Mesodermal cell (in vitro differentiated cells): Measurements from ENCODE around the gene DGKI.

Experiments
- H3K27ac ChIP-seq: 2 replicates; pipeline ENCODE4 v1.7.0; 2013; ENCODE audit warnings: mild to moderate bottlenecking, low read depth, low read length, moderate library complexity; ENCODE audit not compliant: severe bottlenecking
- H3K36me3 ChIP-seq: 2 replicates; pipeline ENCODE4 v1.7.1; 2013; ENCODE audit warnings: mild to moderate bottlenecking, low read length, moderate library complexity; ENCODE audit not compliant: control insufficient read depth, insufficient read depth
- H3K4me1 ChIP-seq: one replicate; pipeline ENCODE4 v1.7.1; 2013; ENCODE audit warnings: mild to moderate bottlenecking, low read length; ENCODE audit not compliant: insufficient read depth, control insufficient read depth, poor library complexity, severe bottlenecking
- H3K4me3 ChIP-seq: 2 replicates; pipeline ENCODE4 v1.7.0; 2013; ENCODE audit warnings: low read length, control low read depth, mild to moderate bottlenecking; ENCODE audit not compliant: insufficient read depth, poor library complexity, severe bottlenecking; ENCODE audit errors: extremely low read depth
- H3K9me3 ChIP-seq: 2 replicates; pipeline ENCODE4 v1.7.1; 2013; ENCODE audit warnings: mild to moderate bottlenecking, low read length, moderate library complexity; ENCODE audit not compliant: control insufficient read depth
- WGBS, 2 experiments: methylation state at CpG; one replicate each; pipeline ENCODE4 v1.1.5; 2013; ENCODE audit warnings: missing lambda C conversion rate in 2 of 2; ENCODE audit not compliant: insufficient coverage in 2 of 2; 5-methylcytosine and 5-hydroxymethylcytosine counted together

The DGKI gene

GRCh38 chr7:137670222-137671064 is 176.3 kb downstream of the DGKI start:
- Histone ChIP-seq H3K36me3 (no peaks in the 10 kb centered on the region), H3K9me3 (no peaks in the 10 kb centered on the region), H3K27ac (no peak overlapping the region), H3K4me3 (no peak overlapping the region), H3K4me1 (peaks cover 12% of the 10 kb centered on the region)
- 89 to 94% methylated on average over 5 to 7 of the region's 7 CpGs for WGBS, 2 experiments

- no peaks in the 10 kb centered on the region for H3K36me3 ChIP-seq
- H3K27ac ChIP-seq = no peak overlapping the region
- 80% methylated on average over 1 of the region's 2 CpGs; no CpG with 5 or more reads in 1 of the 2 experiments for WGBS, 2 experiments
- no peaks in the 10 kb centered on the region for H3K9me3 ChIP-seq
- peaks cover 18% of the 10 kb centered on the region for H3K4me1 ChIP-seq
- H3K4me3 ChIP-seq = no peak overlapping the region
Observed at GRCh38 chr7:137669706-137670105, 177.1 kb downstream of the DGKI start.

GRCh38 chr7:137668404-137668803 is 178.4 kb downstream of the DGKI start:
- Histone ChIP-seq H3K4me1 (peaks cover 18% of the 10 kb centered on the region), H3K9me3 (no peaks in the 10 kb centered on the region), H3K4me3 (no peak overlapping the region), H3K36me3 (no peaks in the 10 kb centered on the region), H3K27ac (no peak overlapping the region)
- 91 to 92% methylated on average over 1 of the region's 2 CpGs for WGBS, 2 experiments

- H3K27ac ChIP-seq = no peak overlapping the region
- 79 to 100% methylated on average over 1 to 2 of the region's 5 CpGs for WGBS, 2 experiments
Observed at GRCh38 chr7:137667633-137668387, 179.0 kb downstream of the DGKI start.

GRCh38 chr7:137664846-137665245 is 181.9 kb downstream of the DGKI start:
- H3K36me3 ChIP-seq = no peaks in the 10 kb centered on the region
- peaks cover 15% of the 10 kb centered on the region for H3K4me1 ChIP-seq
- no peak overlapping the region for H3K4me3 ChIP-seq
- 66 to 68% methylated on average over 3 to 4 of the region's 4 CpGs for WGBS, 2 experiments
- no peak overlapping the region for H3K27ac ChIP-seq
- no peaks in the 10 kb centered on the region for H3K9me3 ChIP-seq

More at GRCh38 chr7:137667633-137668387, 179.0 kb downstream of the DGKI start:
- H3K36me3 ChIP-seq = no peaks in the 10 kb centered on the region
- H3K4me1 ChIP-seq = peaks cover 18% of the 10 kb centered on the region
- H3K9me3 ChIP-seq = no peaks in the 10 kb centered on the region
- no peak overlapping the region for H3K4me3 ChIP-seq

GRCh38 chr7:137661634-137662033 is 185.1 kb downstream of the DGKI start:
- no peaks in the 10 kb centered on the region for H3K36me3 ChIP-seq
- H3K4me1 ChIP-seq = peaks cover 8% of the 10 kb centered on the region
- no peak overlapping the region for H3K4me3 ChIP-seq
- H3K9me3 ChIP-seq = no peaks in the 10 kb centered on the region
- no peak overlapping the region for H3K27ac ChIP-seq
- no CpG with 5 or more reads among the region's 4 CpGs for WGBS, 2 experiments

- H3K4me1 ChIP-seq = no peaks in the 10 kb centered on the region
- H3K36me3 ChIP-seq = no peaks in the 10 kb centered on the region
- no peaks in the 10 kb centered on the region for H3K9me3 ChIP-seq
- 41 to 60% methylated on average over 5 to 7 of the region's 9 CpGs for WGBS, 2 experiments
- no peak overlapping the region for H3K27ac ChIP-seq
- H3K4me3 ChIP-seq = no peak overlapping the region
Observed at GRCh38 chr7:137658190-137658900, 188.4 kb downstream of the DGKI start.

- Histone ChIP-seq H3K36me3 (no peaks in the 10 kb centered on the region), H3K9me3 (no peaks in the 10 kb centered on the region), H3K4me1 (no peaks in the 10 kb centered on the region), H3K4me3 (no peak overlapping the region), H3K27ac (no peak overlapping the region)
- 67 to 70% methylated on average over 2 of the region's 4 CpGs for WGBS, 2 experiments
Observed at GRCh38 chr7:137657476-137658189, 189.1 kb downstream of the DGKI start.

GRCh38 chr7:137656850-137657232 is 189.9 kb downstream of the DGKI start:
- 100% methylated on average over 1 of the region's 3 CpGs; no CpG with 5 or more reads in 1 of the 2 experiments for WGBS, 2 experiments
- Histone ChIP-seq H3K9me3 (no peaks in the 10 kb centered on the region), H3K36me3 (no peaks in the 10 kb centered on the region), H3K4me1 (no peaks in the 10 kb centered on the region), H3K4me3 (no peak overlapping the region), H3K27ac (no peak overlapping the region)

- Histone ChIP-seq H3K36me3 (no peaks in the 10 kb centered on the region), H3K4me3 (no peak overlapping the region), H3K4me1 (no peaks in the 10 kb centered on the region), H3K27ac (no peak overlapping the region), H3K9me3 (no peaks in the 10 kb centered on the region)
- 0% methylated on average over 6 to 7 of the region's 8 CpGs for WGBS, 2 experiments
Observed at GRCh38 chr7:137656227-137656849, 190.4 kb downstream of the DGKI start.
